H7 (cell line): Measurements from ENCODE around the gene MCTP1. TPM values are rescaled to one million over a fixed set of nuclear protein-coding genes. Genes with fewer than 3 reads are reported as not detected.

ENCODE experiments used
- DNase-seq: peaks from one replicate; pipeline ENCODE4 v3.0.0; 2012
- H3K27me3 ChIP-seq: 2 replicates; pipeline ENCODE4 v1.6.0; 2011; ENCODE audit warnings: mild to moderate bottlenecking, low read length; ENCODE audit not compliant: control insufficient read depth, insufficient read depth
- H3K36me3 ChIP-seq: replicated peaks from 2 replicates; pipeline ENCODE4 v1.5.1; 2011; ENCODE audit warnings: low read length; ENCODE audit not compliant: control insufficient read depth, insufficient read depth
- H3K4me3 ChIP-seq: 2 replicates; pipeline ENCODE4 v1.5.1; 2011; ENCODE audit warnings: low read depth, mild to moderate bottlenecking, control low read depth, low read length, moderate library complexity; ENCODE audit not compliant: insufficient read depth
- total RNA-seq: library from RNA; depleted of rRNA; stranded (reverse); fragments of >200 nt; shearing (Covaris generic); gene quantifications from 2 replicates; pipeline ENCODE4 v1.2.3, GENCODE V29; 2014

MCTP1 gene
- total RNA-seq, 1 experiment from 2014 or later, result 1.0 TPM

GRCh38 chr5:94778299-94778698 is 506.6 kb downstream of the MCTP1 start:
- no peaks in the 10 kb centered on the region for H3K36me3 ChIP-seq
- DNase-seq, result peak; percentile 34

GRCh38 chr5:94777056-94777880 is 507.6 kb downstream of the MCTP1 start:
- Histone ChIP-seq H3K36me3 (no peaks in the 10 kb centered on the region), H3K27me3 (no peaks in the 10 kb centered on the region), H3K4me3 (no peak overlapping the region)
- DNase-seq, result no peak

More at GRCh38 chr5:94778299-94778698, 506.6 kb downstream of the MCTP1 start:
- Histone ChIP-seq H3K27me3 (no peaks in the 10 kb centered on the region), H3K4me3 (no peak overlapping the region)

- H3K4me3 ChIP-seq, result no peak overlapping the region
- H3K27me3 ChIP-seq, result no peaks in the 10 kb centered on the region
- DNase-seq, result no peak
- no peaks in the 10 kb centered on the region for H3K36me3 ChIP-seq
These were observed 508.7 kb downstream of the MCTP1 start for GRCh38 chr5:94776167-94776566.

- Histone ChIP-seq H3K27me3 (no peaks in the 10 kb centered on the region), H3K36me3 (no peaks in the 10 kb centered on the region), H3K4me3 (no peak overlapping the region)
- DNase-seq, result no peak
These were observed 509.8 kb downstream of the MCTP1 start for GRCh38 chr5:94775088-94775487.

- no peaks in the 10 kb centered on the region for H3K27me3 ChIP-seq
- H3K4me3 ChIP-seq, result no peak overlapping the region
- no peaks in the 10 kb centered on the region for H3K36me3 ChIP-seq
- DNase-seq, result peak; percentile 14
These were observed 513.2 kb downstream of the MCTP1 start for GRCh38 chr5:94771742-94772141.

- Histone ChIP-seq H3K36me3 (no peaks in the 10 kb centered on the region), H3K4me3 (no peak overlapping the region), H3K27me3 (no peaks in the 10 kb centered on the region)
- DNase-seq, result no peak
These were observed 514.9 kb downstream of the MCTP1 start for GRCh38 chr5:94769996-94770395.

GRCh38 chr5:94761786-94762185 is 523.1 kb downstream of the MCTP1 start:
- DNase-seq, result no peak
- no peaks in the 10 kb centered on the region for H3K36me3 ChIP-seq
- H3K27me3 ChIP-seq, result no peaks in the 10 kb centered on the region
- H3K4me3 ChIP-seq, result no peak overlapping the region

- no peak for DNase-seq
- Histone ChIP-seq H3K36me3 (no peaks in the 10 kb centered on the region), H3K4me3 (no peak overlapping the region), H3K27me3 (no peaks in the 10 kb centered on the region)
These were observed 523.8 kb downstream of the MCTP1 start for GRCh38 chr5:94761055-94761454.

- Histone ChIP-seq H3K36me3 (no peaks in the 10 kb centered on the region), H3K4me3 (no peak overlapping the region), H3K27me3 (no peaks in the 10 kb centered on the region)
- DNase-seq, result no peak
These were observed 524.9 kb downstream of the MCTP1 start for GRCh38 chr5:94759961-94760360.

GRCh38 chr5:94759022-94759421 is 525.9 kb downstream of the MCTP1 start:
- Histone ChIP-seq H3K4me3 (no peak overlapping the region), H3K27me3 (no peaks in the 10 kb centered on the region), H3K36me3 (no peaks in the 10 kb centered on the region)
- no peak for DNase-seq

GRCh38 chr5:94754824-94755223 is 530.1 kb downstream of the MCTP1 start:
- no peak for DNase-seq
- no peaks in the 10 kb centered on the region for H3K27me3 ChIP-seq
- H3K4me3 ChIP-seq, result no peak overlapping the region
- no peaks in the 10 kb centered on the region for H3K36me3 ChIP-seq

GRCh38 chr5:94751460-94751859 is 533.4 kb downstream of the MCTP1 start:
- DNase-seq, result no peak
- no peaks in the 10 kb centered on the region for H3K36me3 ChIP-seq
- no peaks in the 10 kb centered on the region for H3K27me3 ChIP-seq
- no peak overlapping the region for H3K4me3 ChIP-seq

GRCh38 chr5:94750681-94751080 is 534.2 kb downstream of the MCTP1 start:
- DNase-seq, result no peak
- H3K27me3 ChIP-seq, result no peaks in the 10 kb centered on the region
- H3K36me3 ChIP-seq, result no peaks in the 10 kb centered on the region
- H3K4me3 ChIP-seq, result no peak overlapping the region

- Histone ChIP-seq H3K36me3 (no peaks in the 10 kb centered on the region), H3K4me3 (no peak overlapping the region), H3K27me3 (no peaks in the 10 kb centered on the region)
- no peak for DNase-seq
These were observed 535.9 kb downstream of the MCTP1 start for GRCh38 chr5:94749042-94749441.

- H3K27me3 ChIP-seq, result no peaks in the 10 kb centered on the region
- DNase-seq, result no peak
- H3K4me3 ChIP-seq, result no peak overlapping the region
- H3K36me3 ChIP-seq, result no peaks in the 10 kb centered on the region
These were observed 536.7 kb downstream of the MCTP1 start for GRCh38 chr5:94748212-94748611.
